ENCODE measurements around the gene OR10AD1. TPM values are rescaled to one million over a fixed set of nuclear protein-coding genes. Genes with fewer than 3 reads are reported as not detected.

OR10AD1 gene
- total and polyA plus RNA-seq, 9 of the 15 experiments (the other 6 are each of a cell fraction or from before 2014, with no cell fraction given), result not detected

GRCh38 chr12:48198672-48198971 is 4.5 kb downstream of the OR10AD1 start:
- Histone ChIP-seq H3K79me2 (ENCODE audit: control insufficient read depth, insufficient read depth, low read length) (peaks cover 22% of the 10 kb centered on the region), H4K20me1 (replicated peaks; ENCODE audit: control insufficient read depth, insufficient read depth, low read length) (no peaks in the 10 kb centered on the region), H2AFZ (ENCODE audit: low read depth, low read length) (peak overlapping the region; percentile 93), H3K4me3 (peak overlapping the region; percentile 73), H3K27ac (ENCODE audit: extremely low read depth, low read depth, low read length) (peak overlapping the region; percentile 100), H3K4me1 (replicated peaks in 1 of 2; ENCODE audit: control insufficient read depth in 2 of 2, insufficient read depth in 2 of 2, low read length in 2 of 2) (peaks cover 4 to 9% of the 10 kb centered on the region in 2 experiments; a peak in 3 of 5 replicates), H3K4me2 (ENCODE audit: insufficient read depth, low read length) (peak overlapping the region; percentile 99), H3K9me1 (ENCODE audit: control insufficient read depth, insufficient read depth, low read length) (no peaks in the 10 kb centered on the region), H3K27me3 (ENCODE audit: control insufficient read depth in 2 of 2, insufficient read depth in 2 of 2, low read length in 2 of 2) (no peaks in the 10 kb centered on the region; a peak in 1 of 5 replicates), H3K9ac (ENCODE audit: insufficient read depth in 1 of 2, low read depth in 2 of 2, low read length in 2 of 2) (peak overlapping the region; percentile 98 to 100), H3K9me3 (replicated peaks; ENCODE audit: control insufficient read depth, insufficient read depth, low read depth, low read length) (no peaks in the 10 kb centered on the region), H3K36me3 (ENCODE audit: control insufficient read depth, insufficient read depth, low read length) (no peaks in the 10 kb centered on the region; the same call in 2 of the 3 replicates)
- ATAC-seq, result peak; percentile 66
- ChIA-PET POLR2A (interaction anchor here (0.6 to 2.1 kb wide), 13 partner anchors 9 to 431 kb away, joined by 3 to 8 read pairs (median 3); no protein-coding TSS in a partner anchor), CTCF (ENCODE audit: low intra/inter-chr PET ratio) (interaction anchor here (1.0 kb wide), 1 partner anchor 9 kb away, joined by 3 read pairs; no protein-coding TSS in a partner anchor)
- in situ Hi-C loops (cut with MboI) (no loop called here), intact Hi-C loops (cut with micrococcal nuclease) (loop anchor here (2.0 kb wide), 1 partner anchor 152 kb away; the partner anchor contains the start of gene ZNF641)
- WGBS (ENCODE audit: insufficient coverage, low coverage, missing lambda C conversion rate), result under 1% methylated on average over 26 of the region's 26 CpGs
- no peak for FAIRE-seq
- peak; percentile 32 to 54 (median 38) for DNase-seq (ENCODE audit: extremely low read depth in 1 of 4, low spot score in 3 of 4)
- BruUV-seq (replicated peaks), result TSS peak; percentile 66
- no peak for TF ChIP-seq ERF (CRISPR knock-in tag; IDR thresholded peaks at IDR 0.05)
- TF ChIP-seq TEAD2 (tag; IDR thresholded peaks at IDR 0.05), result peak; percentile 50; the same call in 1 of the 2 replicates
- TF ChIP-seq AFF1 (IDR thresholded peaks at IDR 0.05; ENCODE audit: low read depth in 1 of 2, partially characterized antibody in 2 of 2), result peak in 1 of 2 experiments; percentile 20
- TF ChIP-seq POLR3G (IDR thresholded peaks at IDR 0.05; ENCODE audit: extremely low read depth, insufficient read length, insufficient replicate concordance), result no peak
- TF ChIP-seq ZNF175 (CRISPR knock-in tag; IDR thresholded peaks at IDR 0.05; ENCODE audit: low read depth), result 0 out of 2 replicates have a peak, but pooled peaks have one; percentile 34
- TF ChIP-seq BRD9 (IDR thresholded peaks at IDR 0.05; ENCODE audit: low read depth, partially characterized antibody), result peak; percentile 8
- 0 out of 2 replicates have a peak, but pooled peaks have one; percentile 22 for TF ChIP-seq ZNF586 (CRISPR knock-in tag; conservative IDR thresholded peaks at IDR 0.05)
- 0 out of 2 replicates have a peak, but pooled peaks have one; percentile 36 for TF ChIP-seq ZBTB17 (CRISPR knock-in tag; IDR thresholded peaks at IDR 0.05)
- TF ChIP-seq POLR2G (IDR thresholded peaks at IDR 0.05; ENCODE audit: low read depth, low read length), result peak; percentile 79; the same call in 1 of the 2 replicates
- no peak for TF ChIP-seq SMAD1 (IDR thresholded peaks at IDR 0.05; ENCODE audit: low read depth, low read length, partially characterized antibody)
- TF ChIP-seq RBM22 (IDR thresholded peaks at IDR 0.05; ENCODE audit: low read depth, low read length, poor library complexity, severe bottlenecking), result peak; percentile 41
- no peak for TF ChIP-seq SFPQ (IDR thresholded peaks at IDR 0.05; ENCODE audit: low read depth, low read length)
- TF ChIP-seq TEAD4 (IDR thresholded peaks at IDR 0.05; ENCODE audit: low read length), result 0 out of 2 replicates have a peak, but pooled peaks have one; percentile 3
- TF ChIP-seq TEAD4 (CRISPR knock-in tag; IDR thresholded peaks at IDR 0.05; ENCODE audit: borderline replicate concordance), result no peak
- TF ChIP-seq ZNF124 (CRISPR knock-in tag; IDR thresholded peaks at IDR 0.05), result no peak

All from K562 (cell line).